Suprapubic skin (tissue), 4 donors: ENCODE results near the gene ADORA1. TPM values are rescaled to one million over a fixed set of nuclear protein-coding genes. Genes with fewer than 3 reads are reported as not detected.

Experiments
- DNase-seq, 2 donors: peaks; one replicate each; pipeline ENCODE4 v3.0.0-alpha.2; 2019; ENCODE audit warnings: low spot score in 2 of 2
- H3K27ac ChIP-seq: fragments of 200-600 bp; sonication (generic); one replicate; pipeline ENCODE4 v1.5.1; 2019
- H3K27me3 ChIP-seq: fragments of 200-600 bp; sonication (generic); one replicate; pipeline ENCODE4 v1.5.1; 2019
- H3K36me3 ChIP-seq: fragments of 200-600 bp; sonication (generic); one replicate; pipeline ENCODE4 v1.5.1; 2019
- H3K4me1 ChIP-seq: fragments of 200-600 bp; sonication (generic); one replicate; pipeline ENCODE4 v1.5.1; 2019
- H3K4me3 ChIP-seq: fragments of 200-600 bp; sonication (generic); one replicate; pipeline ENCODE4 v1.5.1; 2019; ENCODE audit warnings: mild to moderate bottlenecking
- H3K9me3 ChIP-seq: fragments of 200-600 bp; sonication (generic); one replicate; pipeline ENCODE4 v1.5.1; 2019
- CTCF ChIP-seq, 2 donors: fragments of 200-600 bp in 1 of 2; fragments of 450-650 bp in 1 of 2; sonication (generic) in 1 of 2; IDR thresholded peaks; one replicate each; pipeline ENCODE4 v1.5.1; 2016 to 2019; ENCODE audit warnings: antibody characterized with exemption in 2 of 2, mild to moderate bottlenecking in 1 of 2, moderate library complexity in 1 of 2
- EP300 ChIP-seq: sonication (generic); formaldehyde crosslinking; IDR thresholded peaks from one replicate; pipeline ENCODE4 v1.6.1; 2017; ENCODE audit warnings: antibody characterized with exemption
- POLR2A ChIP-seq, 2 donors: fragments of 450-650 bp; IDR thresholded peaks; one replicate each; pipeline ENCODE4 v1.6.1; 2017; ENCODE audit warnings: antibody characterized with exemption in 2 of 2, mild to moderate bottlenecking in 2 of 2, moderate library complexity in 2 of 2
- POLR2AphosphoS5 ChIP-seq, 3 donors: sonication (generic); formaldehyde crosslinking; IDR thresholded peaks; one replicate each; pipeline ENCODE4 v1.6.1; 2017; ENCODE audit warnings: antibody characterized with exemption in 3 of 3
- WGBS: methylation state at CpG from one replicate; pipeline ENCODE4 v1.1.5; 2018; 5-methylcytosine and 5-hydroxymethylcytosine counted together
- total RNA-seq, 4 donors: library from RNA; depleted of rRNA; stranded (reverse); fragments of >200 nt; gene quantifications; one replicate each; pipeline ENCODE4 v1.1.0, GENCODE V29; 2016

Gene ADORA1
- total RNA-seq, 4 donors from 2014 or later, result 3.4 to 8.2 (median 5.6) TPM

- no peaks in the 10 kb centered on the region for H3K27me3 ChIP-seq
- H3K4me1 ChIP-seq, result peaks cover 12% of the 10 kb centered on the region
- DNase-seq, result no peak
- H3K9me3 ChIP-seq, result no peaks in the 10 kb centered on the region
- H3K27ac ChIP-seq, result no peak overlapping the region
- H3K36me3 ChIP-seq, result no peaks in the 10 kb centered on the region
- H3K4me3 ChIP-seq, result no peak overlapping the region
- WGBS, result 89% methylated on average over 2 of the region's 2 CpGs
- TF ChIP-seq EP300 (no peak), POLR2AphosphoS5 (IDR thresholded peaks at IDR 0.05) (no peak), POLR2A (IDR thresholded peaks at IDR 0.05) (no peak), CTCF (IDR thresholded peaks at IDR 0.05) (no peak)
Measured at GRCh38 chr1:203204756-203205155, 77.2 kb downstream of the ADORA1 start.

GRCh38 chr1:203206129-203206687, 78.7 kb downstream of the ADORA1 start:
- DNase-seq, result no peak
- Histone ChIP-seq H3K9me3 (no peaks in the 10 kb centered on the region), H3K4me1 (no peaks in the 10 kb centered on the region), H3K27me3 (no peaks in the 10 kb centered on the region), H3K4me3 (no peak overlapping the region), H3K27ac (no peak overlapping the region), H3K36me3 (no peaks in the 10 kb centered on the region)
- no peak for TF ChIP-seq EP300
- no peak for TF ChIP-seq POLR2A (IDR thresholded peaks at IDR 0.05)
- TF ChIP-seq POLR2AphosphoS5 (IDR thresholded peaks at IDR 0.05), result no peak
- no peak for TF ChIP-seq CTCF (IDR thresholded peaks at IDR 0.05)
- 85% methylated on average over 4 of the region's 5 CpGs for WGBS

GRCh38 chr1:203207751-203208150, 80.2 kb downstream of the ADORA1 start:
- Histone ChIP-seq H3K36me3 (no peaks in the 10 kb centered on the region), H3K4me1 (no peaks in the 10 kb centered on the region), H3K9me3 (no peaks in the 10 kb centered on the region), H3K27ac (no peak overlapping the region), H3K27me3 (no peaks in the 10 kb centered on the region), H3K4me3 (no peak overlapping the region)
- DNase-seq, result no peak
- TF ChIP-seq CTCF (IDR thresholded peaks at IDR 0.05), result no peak
- TF ChIP-seq EP300, result no peak
- TF ChIP-seq POLR2A (IDR thresholded peaks at IDR 0.05), result no peak
- no peak for TF ChIP-seq POLR2AphosphoS5 (IDR thresholded peaks at IDR 0.05)
- WGBS, result 97% methylated on average over 2 of the region's 2 CpGs

- TF ChIP-seq CTCF (IDR thresholded peaks at IDR 0.05), result no peak
- TF ChIP-seq EP300, result no peak
- TF ChIP-seq POLR2A (IDR thresholded peaks at IDR 0.05), result no peak
- no peak for TF ChIP-seq POLR2AphosphoS5 (IDR thresholded peaks at IDR 0.05)
- Histone ChIP-seq H3K4me1 (no peaks in the 10 kb centered on the region), H3K36me3 (no peaks in the 10 kb centered on the region), H3K4me3 (no peak overlapping the region), H3K27ac (no peak overlapping the region), H3K27me3 (no peaks in the 10 kb centered on the region), H3K9me3 (no peaks in the 10 kb centered on the region)
- DNase-seq, result no peak
- WGBS, result 81% methylated on average over 1 of the region's 1 CpG
Measured at GRCh38 chr1:203208181-203208580, 80.7 kb downstream of the ADORA1 start.

GRCh38 chr1:203210350-203210749, 82.8 kb downstream of the ADORA1 start:
- no peaks in the 10 kb centered on the region for H3K36me3 ChIP-seq
- H3K27me3 ChIP-seq, result no peaks in the 10 kb centered on the region
- no peaks in the 10 kb centered on the region for H3K9me3 ChIP-seq
- no peak overlapping the region for H3K27ac ChIP-seq
- H3K4me1 ChIP-seq, result no peaks in the 10 kb centered on the region
- TF ChIP-seq EP300, result no peak
- TF ChIP-seq CTCF (IDR thresholded peaks at IDR 0.05), result no peak
- no peak for TF ChIP-seq POLR2AphosphoS5 (IDR thresholded peaks at IDR 0.05)
- no peak for TF ChIP-seq POLR2A (IDR thresholded peaks at IDR 0.05)
- H3K4me3 ChIP-seq, result no peak overlapping the region
- no peak for DNase-seq
